ENCODE measurements around the gene PLEKHH2. TPM values are rescaled to one million over a fixed set of nuclear protein-coding genes. Genes with fewer than 3 reads are reported as not detected.

PLEKHH2 gene
- total and polyA plus RNA-seq, 2 of the 13 experiments (the other 11 are each of a cell fraction or from before 2014, with no cell fraction given): 1.1 to 3.0 TPM

DNA sequence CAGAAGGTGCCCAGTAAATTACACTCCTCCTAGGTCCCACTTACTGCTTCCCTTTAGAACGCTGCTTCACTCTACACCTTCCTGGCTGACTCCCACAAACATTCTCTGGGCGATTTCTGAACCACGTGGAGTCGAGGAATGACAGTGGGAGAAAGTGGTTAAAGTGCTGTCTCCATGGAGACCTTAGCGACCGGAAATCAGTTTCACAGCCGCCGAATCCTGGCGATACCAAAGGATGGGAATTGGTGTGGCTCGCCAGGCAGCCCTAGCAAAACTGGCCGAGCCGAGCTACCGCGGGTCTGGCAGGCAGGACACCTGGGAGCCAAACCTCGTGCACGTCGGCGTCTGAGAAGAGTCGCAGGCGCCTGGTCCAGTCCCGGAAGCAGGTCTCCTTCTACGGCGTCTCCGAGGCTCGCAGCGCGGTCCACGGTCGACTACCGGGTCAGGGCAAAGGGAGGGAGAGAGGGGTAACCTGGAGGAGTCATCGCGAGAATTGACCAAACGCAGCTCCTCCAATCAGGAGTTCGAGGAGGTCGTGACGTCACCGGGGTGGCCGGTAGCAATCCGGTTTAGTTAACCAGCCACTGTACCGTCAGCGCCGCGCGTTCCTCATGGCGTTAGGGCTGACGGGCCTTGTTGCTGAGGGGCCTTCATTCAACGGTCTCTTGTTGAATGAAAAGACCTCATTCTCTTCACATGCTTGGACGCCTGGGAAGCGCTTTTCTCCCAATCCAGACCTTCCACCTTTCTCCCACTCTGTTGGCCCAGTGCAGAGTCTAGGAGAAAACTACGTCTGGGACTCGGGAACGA is 41.3 kb upstream of the PLEKHH2 start, which contains the start of gene THADA (continued):
- TF ChIP-seq, protein P1, sequence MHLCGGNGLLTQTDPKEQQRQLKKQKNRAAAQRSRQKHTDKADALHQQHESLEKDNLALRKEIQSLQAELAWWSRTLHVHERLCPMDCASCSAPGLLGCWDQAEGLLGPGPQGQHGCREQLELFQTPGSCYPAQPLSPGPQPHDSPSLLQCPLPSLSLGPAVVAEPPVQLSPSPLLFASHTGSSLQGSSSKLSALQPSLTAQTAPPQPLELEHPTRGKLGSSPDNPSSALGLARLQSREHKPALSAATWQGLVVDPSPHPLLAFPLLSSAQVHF (CRISPR knock-in tag; IDR thresholded peaks at IDR 0.05): peak; percentile 86
- TF ChIP-seq TMF1 (CRISPR knock-in tag; IDR thresholded peaks at IDR 0.05; ENCODE audit: low read depth) (peak; percentile 87; the same call in 1 of the 2 replicates), LRRFIP1 (CRISPR knock-in tag; conservative IDR thresholded peaks at IDR 0.05) (no peak), SOX6 (IDR thresholded peaks at IDR 0.05) (no peak), SOX6 (CRISPR knock-in tag; IDR thresholded peaks at IDR 0.05) (peak; percentile 76), GATAD2A (CRISPR knock-in tag; IDR thresholded peaks at IDR 0.05) (peak; percentile 44), ZSCAN25 (CRISPR knock-in tag; IDR thresholded peaks at IDR 0.05) (peak; percentile 79), KDM3A (CRISPR knock-in tag; IDR thresholded peaks at IDR 0.05; ENCODE audit: low read depth) (no peak), PITX1 (CRISPR knock-in tag; IDR thresholded peaks at IDR 0.05) (peak; percentile 90), SIN3B (IDR thresholded peaks at IDR 0.05; ENCODE audit: low read length) (peak; percentile 54), ZNF543 (CRISPR knock-in tag; IDR thresholded peaks at IDR 0.05) (peak; percentile 89; the same call in 1 of the 2 replicates), ISL2 (CRISPR knock-in tag; IDR thresholded peaks at IDR 0.05) (peak; percentile 54; the same call in 1 of the 2 replicates), ATF2 (CRISPR knock-in tag; IDR thresholded peaks at IDR 0.05) (peak; percentile 98)
- TF ChIP-seq, protein P2, sequence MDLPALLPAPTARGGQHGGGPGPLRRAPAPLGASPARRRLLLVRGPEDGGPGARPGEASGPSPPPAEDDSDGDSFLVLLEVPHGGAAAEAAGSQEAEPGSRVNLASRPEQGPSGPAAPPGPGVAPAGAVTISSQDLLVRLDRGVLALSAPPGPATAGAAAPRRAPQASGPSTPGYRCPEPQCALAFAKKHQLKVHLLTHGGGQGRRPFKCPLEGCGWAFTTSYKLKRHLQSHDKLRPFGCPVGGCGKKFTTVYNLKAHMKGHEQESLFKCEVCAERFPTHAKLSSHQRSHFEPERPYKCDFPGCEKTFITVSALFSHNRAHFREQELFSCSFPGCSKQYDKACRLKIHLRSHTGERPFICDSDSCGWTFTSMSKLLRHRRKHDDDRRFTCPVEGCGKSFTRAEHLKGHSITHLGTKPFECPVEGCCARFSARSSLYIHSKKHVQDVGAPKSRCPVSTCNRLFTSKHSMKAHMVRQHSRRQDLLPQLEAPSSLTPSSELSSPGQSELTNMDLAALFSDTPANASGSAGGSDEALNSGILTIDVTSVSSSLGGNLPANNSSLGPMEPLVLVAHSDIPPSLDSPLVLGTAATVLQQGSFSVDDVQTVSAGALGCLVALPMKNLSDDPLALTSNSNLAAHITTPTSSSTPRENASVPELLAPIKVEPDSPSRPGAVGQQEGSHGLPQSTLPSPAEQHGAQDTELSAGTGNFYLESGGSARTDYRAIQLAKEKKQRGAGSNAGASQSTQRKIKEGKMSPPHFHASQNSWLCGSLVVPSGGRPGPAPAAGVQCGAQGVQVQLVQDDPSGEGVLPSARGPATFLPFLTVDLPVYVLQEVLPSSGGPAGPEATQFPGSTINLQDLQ (CRISPR knock-in tag; IDR thresholded peaks at IDR 0.05): 0 out of 2 replicates have a peak, but pooled peaks have one; percentile 63
- TF ChIP-seq, protein P3, sequence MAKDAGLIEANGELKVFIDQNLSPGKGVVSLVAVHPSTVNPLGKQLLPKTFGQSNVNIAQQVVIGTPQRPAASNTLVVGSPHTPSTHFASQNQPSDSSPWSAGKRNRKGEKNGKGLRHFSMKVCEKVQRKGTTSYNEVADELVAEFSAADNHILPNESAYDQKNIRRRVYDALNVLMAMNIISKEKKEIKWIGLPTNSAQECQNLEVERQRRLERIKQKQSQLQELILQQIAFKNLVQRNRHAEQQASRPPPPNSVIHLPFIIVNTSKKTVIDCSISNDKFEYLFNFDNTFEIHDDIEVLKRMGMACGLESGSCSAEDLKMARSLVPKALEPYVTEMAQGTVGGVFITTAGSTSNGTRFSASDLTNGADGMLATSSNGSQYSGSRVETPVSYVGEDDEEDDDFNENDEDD (CRISPR knock-in tag; IDR thresholded peaks at IDR 0.05; ENCODE audit: borderline replicate concordance): peak; percentile 88
